IMR-90 (cell line): ENCODE measurements around the gene VWA8. TPM values are rescaled to one million over a fixed set of nuclear protein-coding genes. Genes with fewer than 3 reads are reported as not detected.

ENCODE experiments used
- ATAC-seq: fragments of 200-7000 bp; cut with Tn5 transposase; 2 replicates; pipeline ENCODE4 v1.9.1; 2020; ENCODE audit warnings: low read depth, mild to moderate bottlenecking, moderate library complexity
- BruUV-seq: library from RNA; stranded (reverse); fragments of 400-500 nt; replicated peaks from 2 replicates; lab custom pipeline; 2021; lab: Mats Ljungman, UMichigan
- CTCF ChIA-PET: fragments of 300-600 bp; formaldehyde crosslinking; extraction: SDS; loops from one replicate; lab custom pipeline; 2021; ENCODE audit warnings: antibody characterized with exemption; lab: Yijun Ruan, JAX
- POLR2A ChIA-PET: fragments of 300-600 bp; sonication (Branson Sonifier 250); formaldehyde crosslinking; loops from one replicate; lab custom pipeline; 2022; ENCODE audit warnings: antibody characterized with exemption; ENCODE audit not compliant: unreplicated experiment; lab: Charles Lee
- DNase-seq: peaks from one replicate; pipeline ENCODE4 v3.0.0; 2013
- H2AFZ ChIP-seq: replicated peaks from 2 replicates; pipeline ENCODE3; 2013; ENCODE audit warnings: low read length, mild to moderate bottlenecking; ENCODE audit not compliant: poor library complexity
- H2AK5ac ChIP-seq: 2 replicates; pipeline ENCODE4 v1.6.1; 2013; ENCODE audit warnings: low read depth, low read length, inconsistent platforms
- H2AK9ac ChIP-seq: replicated peaks from 2 replicates; pipeline ENCODE3; 2013; ENCODE audit warnings: mild to moderate bottlenecking, low read depth, low read length, moderate library complexity; ENCODE audit not compliant: poor library complexity
- H2BK120ac ChIP-seq: 2 replicates; pipeline ENCODE4 v1.6.1; 2013; ENCODE audit warnings: low read depth, low read length, inconsistent platforms
- H2BK15ac ChIP-seq: 3 replicates; pipeline ENCODE4 v1.6.1; 2013; ENCODE audit warnings: low read depth, low read length, inconsistent platforms
- H2BK20ac ChIP-seq: 2 replicates; pipeline ENCODE4 v1.6.1; 2013; ENCODE audit warnings: low read depth, mild to moderate bottlenecking, inconsistent platforms, low read length, moderate library complexity
- H2BK5ac ChIP-seq: 2 replicates; pipeline ENCODE4 v1.6.1; 2013; ENCODE audit warnings: mild to moderate bottlenecking, low read depth, low read length, inconsistent platforms; ENCODE audit not compliant: poor library complexity, severe bottlenecking
- H3K14ac ChIP-seq: replicated peaks from 2 replicates; pipeline ENCODE4 v1.6.1; 2013; ENCODE audit warnings: low read depth, low read length, inconsistent platforms
- H3K18ac ChIP-seq: 2 replicates; pipeline ENCODE4 v1.6.1; 2013; ENCODE audit warnings: low read depth, low read length, control low read depth
- H3K23ac ChIP-seq: 2 replicates; pipeline ENCODE4 v1.6.1; 2013; ENCODE audit warnings: low read depth, low read length, inconsistent platforms
- H3K27ac ChIP-seq: 2 replicates; pipeline ENCODE4 v1.5.1; 2013; ENCODE audit warnings: mild to moderate bottlenecking, control low read depth, low read length; ENCODE audit not compliant: insufficient read depth
- H3K27me3 ChIP-seq: 2 replicates; pipeline ENCODE4 v1.6.1; 2013; ENCODE audit warnings: low read length; ENCODE audit not compliant: control insufficient read depth, insufficient read depth
- H3K36me3 ChIP-seq: 2 replicates; pipeline ENCODE4 v1.6.1; 2013; ENCODE audit warnings: low read length, mixed read lengths; ENCODE audit not compliant: control insufficient read depth, insufficient read depth
- H3K4ac ChIP-seq: 2 replicates; pipeline ENCODE4 v1.6.1; 2013; ENCODE audit warnings: low read depth, low read length, inconsistent platforms
- H3K4me1 ChIP-seq: 2 replicates; pipeline ENCODE4 v1.6.1; 2013; ENCODE audit warnings: low read length, mixed read lengths; ENCODE audit not compliant: control insufficient read depth, insufficient read depth
- H3K4me2 ChIP-seq: 2 replicates; pipeline ENCODE4 v1.6.1; 2013; ENCODE audit warnings: low read depth, mild to moderate bottlenecking, control low read depth, low read length, moderate library complexity
- H3K4me3 ChIP-seq: 2 replicates; pipeline ENCODE4 v1.5.1; 2013; ENCODE audit warnings: low read depth, mild to moderate bottlenecking, control low read depth, low read length, moderate library complexity; ENCODE audit not compliant: insufficient read depth
- H3K56ac ChIP-seq: 2 replicates; pipeline ENCODE4 v1.6.1; 2013; ENCODE audit warnings: low read length, inconsistent platforms; ENCODE audit not compliant: insufficient read depth; ENCODE audit errors: extremely low read depth
- H3K79me1 ChIP-seq, 2 experiments: 2 replicates each; pipeline ENCODE4 v1.6.1; 2013; ENCODE audit warnings: low read length in 2 of 2, inconsistent platforms in 1 of 2, low read depth in 1 of 2
- H3K9ac ChIP-seq: 2 replicates; pipeline ENCODE4 v1.6.1; 2013; ENCODE audit warnings: low read depth, low read length, control low read depth
- H3K9me1 ChIP-seq: 2 replicates; pipeline ENCODE4 v1.6.1; 2013; ENCODE audit warnings: low read length, inconsistent platforms; ENCODE audit not compliant: insufficient read depth
- H3K9me3 ChIP-seq: 2 replicates; pipeline ENCODE4 v1.6.1; 2013; ENCODE audit warnings: low read length; ENCODE audit not compliant: control insufficient read depth, insufficient read depth
- H4K20me1 ChIP-seq: 2 replicates; pipeline ENCODE4 v1.6.1; 2013; ENCODE audit warnings: low read length, inconsistent platforms; ENCODE audit not compliant: insufficient read depth
- H4K5ac ChIP-seq: 2 replicates; pipeline ENCODE4 v1.6.1; 2013; ENCODE audit warnings: mild to moderate bottlenecking, low read depth, low read length, control low read depth
- H4K8ac ChIP-seq, 2 experiments: 2 replicates each; pipeline ENCODE4 v1.6.1; 2013; ENCODE audit warnings: low read depth in 2 of 2, low read length in 2 of 2, control low read depth in 1 of 2, inconsistent platforms in 1 of 2
- H4K91ac ChIP-seq: 2 replicates; pipeline ENCODE4 v1.6.1; 2013; ENCODE audit warnings: low read depth, low read length, inconsistent platforms; ENCODE audit not compliant: insufficient read depth
- FOS ChIP-seq: fragments of 150-350 bp; IDR thresholded peaks from 2 replicates; pipeline ENCODE4 v1.6.1; 2016; ENCODE audit warnings: low read depth, low read length
- MAFK ChIP-seq: IDR thresholded peaks from 2 replicates; pipeline ENCODE4 v1.6.1; 2012; ENCODE audit warnings: low read depth, low read length, improper control_type of control experiment
- MAZ ChIP-seq: IDR thresholded peaks from 2 replicates; pipeline ENCODE4 v1.6.1; 2012; ENCODE audit warnings: low read depth, mild to moderate bottlenecking, low read length, improper control_type of control experiment, moderate library complexity, borderline replicate concordance
- WGBS, 2 experiments: methylation state at CpG; one replicate each; pipeline versions ENCODE4 v1.1.5 to v1.1.7; 2013; ENCODE audit warnings: missing lambda C conversion rate in 2 of 2; ENCODE audit not compliant: insufficient read length in 1 of 2; ENCODE audit errors: extremely low coverage in 2 of 2; 5-methylcytosine and 5-hydroxymethylcytosine counted together
- dilution Hi-C: fragments of 300-500 bp; cut with HindIII; formaldehyde crosslinking; loops from one replicate; pipeline ENCODE4 v1.14.3; 2018; ENCODE audit warnings: low sequenced_read_pairs; ENCODE audit not compliant: unreplicated experiment
- in situ Hi-C: fragments of 300-500 bp; cut with MboI; formaldehyde crosslinking; loops from 3 replicates; pipeline ENCODE4 v1.14.3; 2019; ENCODE audit warnings: low sequenced_read_pairs, inconsistent platforms, mixed read lengths
- intact Hi-C: fragments of 100-400 bp; cut with micrococcal nuclease; formaldehyde crosslinking; loops from 2 replicates; pipeline ENCODE4 v1.10.0; 2022
- polyA plus RNA-seq, 3 experiments: library from polyadenylated mRNA; depleted of rRNA; stranded (reverse); fragments of >200 nt; gene quantifications; 2 replicates each; pipeline ENCODE4 v1.2.3, GENCODE V29; 2012; ENCODE audit warnings: low replicate concordance in 1 of 3
- total RNA-seq: library from RNA; depleted of rRNA; stranded (reverse); fragments of >200 nt; gene quantifications from 2 replicates; pipeline ENCODE4 v1.2.3, GENCODE V29; 2012

The VWA8 gene
- total and polyA plus RNA-seq, 2 of the 4 experiments (the other 2 are of a cell fraction): 5.9 to 18.3 TPM

DNA sequence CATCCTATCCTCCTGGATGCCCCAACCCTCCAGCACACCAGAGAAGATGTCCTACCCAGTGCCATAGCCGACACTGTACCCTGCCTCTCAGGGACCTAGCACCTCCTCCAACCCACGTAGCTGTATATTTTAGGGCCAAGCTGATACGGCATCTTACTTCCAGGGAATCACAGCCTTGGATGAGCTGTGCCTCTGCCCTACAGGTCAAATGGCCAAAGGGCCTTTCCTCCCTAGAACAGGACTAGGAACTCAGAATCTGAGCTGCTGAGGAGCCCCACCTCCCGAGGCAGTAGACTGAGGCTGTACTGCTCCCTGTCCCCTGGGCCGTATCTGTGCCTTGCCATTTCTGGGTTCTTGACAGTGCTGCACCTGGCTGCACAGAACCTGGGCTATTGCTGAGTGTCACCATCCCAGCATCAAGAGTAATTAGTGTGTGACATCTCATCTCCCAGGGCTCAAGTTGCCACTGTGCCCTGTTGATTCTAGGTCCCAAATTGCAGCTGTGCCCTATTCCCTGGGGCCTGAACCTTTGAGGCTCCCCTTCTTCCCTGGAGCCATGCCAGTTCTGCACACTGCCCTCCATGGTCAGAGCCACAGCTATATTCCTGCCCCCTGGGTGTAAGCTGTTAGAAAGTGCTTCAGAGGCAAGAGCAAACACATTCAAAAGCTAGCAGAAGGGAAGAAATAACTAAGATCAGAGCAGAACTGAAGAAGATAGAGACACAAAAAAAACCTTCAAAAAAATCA, 41.0 kb downstream of the VWA8 start:
- Histone ChIP-seq H3K4me3 (no peak overlapping the region), H3K79me1 (peaks cover 27 to 34% of the 10 kb centered on the region in 2 experiments), H3K36me3 (0 out of 2 replicates have a peak, but pooled peaks cover 1% of the 10 kb centered on the region), H3K14ac (no peak overlapping the region), H3K4me2 (no peak overlapping the region), H3K27ac (no peak overlapping the region), H2BK20ac (no peak overlapping the region), H2BK15ac (no peak overlapping the region; the same call in 2 of the 3 replicates), H2AFZ (peak overlapping the region; percentile 58), H3K9ac (no peak overlapping the region), H3K4ac (0 out of 2 replicates have a peak overlapping the region, but pooled peaks have one; percentile 15), H3K23ac (no peak overlapping the region), H4K91ac (no peak overlapping the region), H3K4me1 (peaks cover 11% of the 10 kb centered on the region), H2BK120ac (no peak overlapping the region), H2AK5ac (peak overlapping the region; percentile 20; the same call in 1 of the 2 replicates), H4K20me1 (peaks cover 13% of the 10 kb centered on the region; the same call in 1 of the 2 replicates), H3K9me3 (peaks cover 4% of the 10 kb centered on the region; the same call in 1 of the 2 replicates), H3K27me3 (no peaks in the 10 kb centered on the region), H4K8ac (no peak overlapping the region), H2BK5ac (no peak overlapping the region), H3K9me1 (peaks cover 21% of the 10 kb centered on the region), H2AK9ac (no peak overlapping the region), H4K5ac (no peak overlapping the region), H3K18ac (no peak overlapping the region), H3K56ac (no peak overlapping the region)
- ATAC-seq (no peak), DNase-seq (no peak)
- intact Hi-C loops: loop anchor here (5.0 kb wide), 1 partner anchor 122 kb away; no protein-coding TSS in a partner anchor
- CTCF ChIA-PET: interaction anchor here (0.8 kb wide), 1 partner anchor 97 kb away, joined by 3 read pairs; no protein-coding TSS in a partner anchor
- no peak for TF ChIP-seq MAZ
- no peak for TF ChIP-seq FOS
- no peak for TF ChIP-seq MAFK
- 100% methylated on average over 1 of the region's 5 CpGs; no CpG with 5 or more reads in 1 of the 2 experiments for WGBS, 2 experiments
- POLR2A ChIA-PET: no interaction called here
- no TSS peak for BruUV-seq
- in situ Hi-C loops: no loop called here
- dilution Hi-C loops: no loop called here
